ENCODE data around the gene CSH1.
"Not testable (repeated sequence)": the region's sequence is repeated elsewhere in the genome, so short reads cannot be mapped to it uniquely, and the experiment has no call there.

CSH1 gene

GRCh38 chr17:63869491-63870291 lies 26.7 kb downstream of the CSH1 start:
- not testable (repeated sequence) for DNase-seq (ENCODE audit: low spot score)

- DNase-seq (ENCODE audit: low spot score), result not testable (repeated sequence)
Measured at GRCh38 chr17:63866625-63867024, 29.7 kb downstream of the CSH1 start.

GRCh38 chr17:63859257-63859656 lies 37.1 kb downstream of the CSH1 start:
- no peak for DNase-seq (ENCODE audit: low spot score)

DNA sequence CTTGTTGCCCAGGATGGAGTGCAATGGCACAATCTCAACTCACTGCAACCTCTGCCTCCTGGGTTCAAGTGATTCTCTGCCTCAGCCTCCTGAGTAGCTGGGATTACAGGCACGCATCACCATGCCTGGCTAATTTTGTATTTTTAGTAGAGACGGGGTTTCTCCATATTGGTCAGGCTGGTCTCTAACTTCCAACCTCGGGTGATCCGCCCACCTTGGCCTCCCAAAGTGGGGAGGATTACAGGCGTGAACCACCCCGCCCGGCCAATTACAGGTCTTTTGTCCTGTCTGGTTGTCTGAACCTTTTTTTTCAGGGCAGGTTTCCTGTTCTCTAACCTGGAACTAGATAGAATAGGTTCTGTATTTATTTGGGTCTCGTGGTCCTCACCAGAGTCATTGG lies 39.9 kb downstream of the CSH1 start:
- DNase-seq (ENCODE audit: low spot score), result not testable (repeated sequence)

DNA sequence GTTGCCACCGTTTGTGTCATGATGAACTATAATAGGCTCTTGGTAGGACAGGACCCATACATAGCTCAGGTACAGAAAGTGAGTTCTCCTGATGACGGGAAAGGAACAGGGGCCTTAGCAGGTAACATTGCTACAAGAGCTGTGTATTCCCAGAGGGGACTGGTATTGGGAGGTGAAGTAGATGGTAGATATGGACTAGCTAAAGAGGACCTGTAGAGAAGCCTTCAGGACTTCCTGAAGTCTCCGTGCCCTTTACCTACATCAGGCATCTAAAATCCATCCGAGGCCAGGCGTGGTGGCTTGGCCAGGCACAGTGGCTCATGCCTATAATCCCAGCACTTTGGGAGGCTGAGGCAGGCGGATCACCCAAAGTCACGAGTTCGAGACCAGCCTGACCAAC lies 41.2 kb downstream of the CSH1 start:
- DNase-seq (ENCODE audit: low spot score), result no peak

- DNase-seq (ENCODE audit: low spot score), result no peak
Measured at GRCh38 chr17:63854709-63855108, 41.7 kb downstream of the CSH1 start.

DNA sequence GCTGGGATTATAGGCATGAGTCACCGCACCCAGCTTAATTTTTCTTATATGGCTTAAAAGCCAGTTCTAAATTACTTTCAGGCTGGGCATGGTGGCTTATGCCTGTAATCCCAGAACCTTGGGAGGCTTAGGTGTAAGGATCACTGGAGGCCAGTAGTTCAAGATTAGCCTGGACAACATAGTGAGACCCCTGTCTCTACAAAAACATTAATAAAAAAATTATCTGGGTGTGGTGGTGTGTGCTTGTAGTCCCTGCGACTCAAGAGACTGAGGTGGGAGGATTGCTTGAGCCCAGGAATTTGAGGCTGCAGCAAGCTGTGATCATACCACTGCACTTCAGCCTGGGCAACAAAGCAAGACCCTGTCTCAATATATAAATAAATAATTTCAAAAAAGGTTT lies 43.1 kb downstream of the CSH1 start:
- DNase-seq (ENCODE audit: low spot score), result no peak

DNA sequence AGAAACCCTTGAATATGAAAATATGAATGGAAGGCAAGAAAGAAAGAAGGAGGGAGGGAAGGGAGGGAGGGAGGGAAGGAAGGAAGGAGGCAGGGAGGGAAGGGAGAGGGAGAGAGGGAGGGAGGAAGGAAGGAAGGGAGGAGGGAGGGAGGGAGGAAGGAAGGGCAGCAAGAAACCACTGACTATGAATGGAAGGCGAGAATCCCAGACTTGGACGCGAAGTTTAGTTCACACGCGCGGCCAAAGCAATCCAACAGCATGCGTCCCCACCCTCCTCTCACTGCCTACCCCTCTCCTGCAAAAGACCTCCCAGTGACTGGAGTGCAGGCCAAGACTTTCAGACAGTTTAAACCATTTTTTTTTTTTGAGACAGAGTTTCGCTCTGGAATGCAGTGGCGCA lies 46.0 kb downstream of the CSH1 start:
- DNase-seq (ENCODE audit: low spot score), result no peak

- DNase-seq (ENCODE audit: low spot score), result peak; percentile 58
Measured at GRCh38 chr17:63848834-63849689, 47.3 kb downstream of the CSH1 start.

DNA sequence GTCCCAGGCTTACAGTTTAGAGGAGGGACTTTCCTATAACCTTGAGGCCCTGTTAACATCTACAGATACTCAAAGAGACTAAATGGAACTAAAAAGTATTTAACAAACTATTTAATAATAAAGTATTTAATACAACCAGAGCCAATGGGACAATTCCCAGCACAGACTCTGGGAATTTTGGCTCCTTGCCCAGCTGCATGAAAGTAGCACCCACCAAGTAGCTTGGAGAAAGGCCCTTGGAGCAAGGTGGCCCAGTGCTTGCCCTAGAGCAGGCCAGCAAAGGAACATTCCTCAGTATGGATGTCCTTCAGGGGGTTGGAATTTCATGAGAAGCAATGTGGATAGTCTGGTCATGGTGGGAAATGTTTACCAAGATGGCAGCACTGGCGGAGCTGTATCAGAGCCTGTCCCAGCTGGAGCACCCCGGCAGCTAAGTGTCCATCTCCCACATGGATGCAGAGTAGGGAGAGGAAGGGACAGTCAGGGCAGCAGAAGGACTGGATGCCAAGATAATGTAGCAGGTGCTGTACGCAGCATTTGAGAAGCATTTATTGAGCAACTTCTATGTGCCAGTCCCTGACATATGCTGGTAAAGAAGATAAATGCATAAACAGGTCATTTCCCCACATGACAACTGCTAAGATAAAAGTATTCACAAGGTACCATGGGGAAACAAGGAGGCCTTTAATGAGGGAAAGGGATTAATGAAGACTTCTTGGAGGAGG lies 48.7 kb downstream of the CSH1 start:
- DNase-seq (ENCODE audit: low spot score), result no peak

DNA sequence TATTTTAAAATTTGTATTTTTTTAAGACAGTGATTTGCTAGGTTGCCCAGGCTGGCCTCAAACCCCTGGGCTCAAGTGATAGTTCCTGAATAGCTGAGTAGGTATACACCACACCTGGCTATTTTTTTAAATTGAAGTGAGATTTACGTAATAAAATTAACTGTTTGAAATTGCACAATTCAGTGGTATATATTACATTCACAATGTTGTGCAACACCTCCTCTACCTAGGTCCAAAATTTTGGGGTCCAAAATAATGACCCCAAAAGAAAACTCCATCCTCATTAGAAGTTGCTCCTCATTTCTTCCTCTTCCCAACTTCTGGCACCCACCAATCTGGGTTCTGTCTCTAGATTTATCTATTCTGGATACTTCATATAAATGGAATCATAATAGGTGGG lies 50.9 kb downstream of the CSH1 start:
- DNase-seq (ENCODE audit: low spot score), result no peak

Measured in D341Med (cell line).